Calu3 (cell line): ENCODE results near the gene TXK. TPM values are rescaled to one million over a fixed set of nuclear protein-coding genes. Genes with fewer than 3 reads are reported as not detected.

ENCODE experiments used
- BruUV-seq: library from RNA; stranded (reverse); fragments of 400-500 nt; replicated peaks from 2 replicates; lab custom pipeline; 2021; lab: Mats Ljungman, UMichigan
- CTCF ChIA-PET: fragments of 300-600 bp; sonication (Branson Sonifier 250); formaldehyde crosslinking; loops from one replicate; lab custom pipeline; 2022; ENCODE audit warnings: antibody characterized with exemption; lab: Charles Lee
- DNase-seq: peaks from one replicate; pipeline ENCODE4 v3.0.0; 2022
- H3K27ac Mint-ChIP-seq: one replicate; pipeline ENCODE4 v1.8.0; 2022; ENCODE audit warnings: mixed read lengths; ENCODE audit not compliant: unreplicated experiment
- H3K27me3 Mint-ChIP-seq: one replicate; pipeline ENCODE4 v1.8.0; 2022; ENCODE audit warnings: mixed read lengths; ENCODE audit not compliant: unreplicated experiment
- H3K36me3 Mint-ChIP-seq: one replicate; pipeline ENCODE4 v1.8.0; 2022; ENCODE audit warnings: mild to moderate bottlenecking, moderate library complexity, mixed read lengths; ENCODE audit not compliant: insufficient read depth, unreplicated experiment
- H3K4me1 Mint-ChIP-seq: one replicate; pipeline ENCODE4 v1.8.0; 2022; ENCODE audit warnings: mild to moderate bottlenecking, low read depth, mixed read lengths; ENCODE audit not compliant: unreplicated experiment
- H3K4me3 Mint-ChIP-seq: one replicate; pipeline ENCODE4 v1.8.0; 2022; ENCODE audit warnings: mild to moderate bottlenecking, low read depth, moderate library complexity, mixed read lengths; ENCODE audit not compliant: unreplicated experiment
- H3K9me3 Mint-ChIP-seq: one replicate; pipeline ENCODE4 v1.8.0; 2022; ENCODE audit warnings: low read depth, mixed read lengths; ENCODE audit not compliant: unreplicated experiment
- intact Hi-C: fragments of 100-400 bp; cut with micrococcal nuclease; formaldehyde crosslinking; loops from one replicate; pipeline ENCODE4 v1.10.0; 2022; ENCODE audit not compliant: unreplicated experiment
- total RNA-seq: library from RNA; stranded (reverse); gene quantifications from 2 replicates; pipeline ENCODE4 v1.2.3, GENCODE V29; 2022
- TF ChIP-seq, protein P1 (sequence below): fragments of 200-600 bp; IDR thresholded peaks from one replicate; pipeline ENCODE4 v1.8.0; 2022; ENCODE audit warnings: antibody characterized with exemption; ENCODE audit not compliant: unreplicated experiment

TXK gene
- total RNA-seq, 1 experiment from 2014 or later, result 2.8 TPM

DNA sequence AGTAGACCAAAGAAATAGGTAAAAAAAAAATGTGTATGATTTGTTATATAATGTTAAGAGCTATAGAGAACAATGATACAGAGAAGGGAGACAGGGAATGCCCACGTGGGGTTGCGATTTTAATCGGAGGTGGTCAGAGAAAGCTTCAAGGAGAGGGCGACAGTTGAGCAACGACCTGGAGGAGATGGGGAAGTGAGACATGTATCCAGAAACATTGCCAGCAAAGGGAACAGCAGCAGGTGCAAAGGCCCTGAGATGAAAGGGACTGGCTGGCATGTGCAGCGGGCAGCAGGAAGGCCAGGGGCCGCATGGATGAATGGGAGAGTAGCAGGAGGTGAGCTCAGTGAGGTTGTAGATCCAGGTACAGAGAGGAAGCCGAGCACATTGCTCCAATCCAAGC lies 84.6 kb downstream of the TXK start:
- no peak overlapping the region for H3K4me3 Mint-ChIP-seq
- H3K27me3 Mint-ChIP-seq, result no peaks in the 10 kb centered on the region
- TF ChIP-seq, protein P1, sequence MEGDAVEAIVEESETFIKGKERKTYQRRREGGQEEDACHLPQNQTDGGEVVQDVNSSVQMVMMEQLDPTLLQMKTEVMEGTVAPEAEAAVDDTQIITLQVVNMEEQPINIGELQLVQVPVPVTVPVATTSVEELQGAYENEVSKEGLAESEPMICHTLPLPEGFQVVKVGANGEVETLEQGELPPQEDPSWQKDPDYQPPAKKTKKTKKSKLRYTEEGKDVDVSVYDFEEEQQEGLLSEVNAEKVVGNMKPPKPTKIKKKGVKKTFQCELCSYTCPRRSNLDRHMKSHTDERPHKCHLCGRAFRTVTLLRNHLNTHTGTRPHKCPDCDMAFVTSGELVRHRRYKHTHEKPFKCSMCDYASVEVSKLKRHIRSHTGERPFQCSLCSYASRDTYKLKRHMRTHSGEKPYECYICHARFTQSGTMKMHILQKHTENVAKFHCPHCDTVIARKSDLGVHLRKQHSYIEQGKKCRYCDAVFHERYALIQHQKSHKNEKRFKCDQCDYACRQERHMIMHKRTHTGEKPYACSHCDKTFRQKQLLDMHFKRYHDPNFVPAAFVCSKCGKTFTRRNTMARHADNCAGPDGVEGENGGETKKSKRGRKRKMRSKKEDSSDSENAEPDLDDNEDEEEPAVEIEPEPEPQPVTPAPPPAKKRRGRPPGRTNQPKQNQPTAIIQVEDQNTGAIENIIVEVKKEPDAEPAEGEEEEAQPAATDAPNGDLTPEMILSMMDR, result no peak
- H3K4me1 Mint-ChIP-seq, result peaks cover 27% of the 10 kb centered on the region
- intact Hi-C loops, result no loop called here
- BruUV-seq, result no TSS peak
- CTCF ChIA-PET, result no interaction called here
- H3K27ac Mint-ChIP-seq, result no peak overlapping the region
- DNase-seq, result no peak
- H3K9me3 Mint-ChIP-seq, result no peaks in the 10 kb centered on the region
- H3K36me3 Mint-ChIP-seq, result no peaks in the 10 kb centered on the region

DNA sequence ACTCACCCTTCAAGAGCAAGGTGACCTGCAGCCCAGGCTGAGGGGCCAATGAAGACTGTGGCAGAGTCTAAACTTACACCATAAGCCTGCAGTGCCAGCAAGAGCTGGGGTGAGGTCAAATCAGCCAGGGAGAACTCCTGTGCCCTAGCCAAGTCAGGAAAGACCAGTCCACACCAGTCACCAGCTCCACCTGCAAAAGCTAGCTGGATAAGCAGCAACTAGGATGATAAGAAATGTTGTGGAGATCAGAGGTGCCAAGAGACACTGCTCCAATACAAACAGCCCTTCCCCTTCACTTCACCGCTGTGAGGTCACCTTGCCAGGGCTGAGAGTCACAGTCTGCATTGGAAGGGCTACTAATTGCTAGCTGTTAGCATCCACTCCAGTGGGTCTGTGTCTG lies 86.2 kb downstream of the TXK start:
- Mint-ChIP-seq H3K4me1 (peaks cover 34% of the 10 kb centered on the region), H3K27ac (no peak overlapping the region), H3K27me3 (no peaks in the 10 kb centered on the region), H3K9me3 (no peaks in the 10 kb centered on the region), H3K36me3 (no peaks in the 10 kb centered on the region), H3K4me3 (no peak overlapping the region)
- no TSS peak for BruUV-seq
- TF ChIP-seq, protein P1, result no peak
- CTCF ChIA-PET, result interaction anchor here (0.5 kb wide), 1 partner anchor 37 kb away, joined by 4 read pairs; no protein-coding TSS in a partner anchor
- no peak for DNase-seq
- intact Hi-C loops, result no loop called here

DNA sequence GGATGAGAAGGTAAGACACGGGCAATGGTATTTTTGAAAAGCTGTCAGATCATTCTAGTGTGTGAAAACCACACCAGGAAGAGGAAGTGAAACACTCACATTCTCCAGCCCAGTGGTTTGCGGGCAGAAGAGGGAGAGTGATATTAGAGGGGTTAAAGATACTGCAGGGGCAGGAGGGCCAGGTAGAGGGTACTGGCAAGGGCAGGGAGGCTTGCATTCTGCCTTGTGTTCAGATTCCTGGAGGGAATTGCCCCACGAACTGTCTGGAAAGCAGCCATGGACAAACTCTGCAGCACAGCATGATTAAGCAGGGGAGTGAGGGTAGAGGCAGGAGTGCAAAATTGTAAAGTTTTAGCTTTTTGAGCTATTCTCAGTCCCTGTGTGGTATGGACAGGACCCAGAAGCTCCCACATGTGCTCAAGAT lies 86.6 kb downstream of the TXK start:
- CTCF ChIA-PET, result no interaction called here
- no TSS peak for BruUV-seq
- Mint-ChIP-seq H3K4me1 (peaks cover 39% of the 10 kb centered on the region), H3K36me3 (no peaks in the 10 kb centered on the region), H3K4me3 (no peak overlapping the region), H3K9me3 (no peaks in the 10 kb centered on the region), H3K27ac (peak overlapping the region; percentile 57), H3K27me3 (no peaks in the 10 kb centered on the region)
- intact Hi-C loops, result no loop called here
- TF ChIP-seq, protein P1, result no peak
- no peak for DNase-seq

DNA sequence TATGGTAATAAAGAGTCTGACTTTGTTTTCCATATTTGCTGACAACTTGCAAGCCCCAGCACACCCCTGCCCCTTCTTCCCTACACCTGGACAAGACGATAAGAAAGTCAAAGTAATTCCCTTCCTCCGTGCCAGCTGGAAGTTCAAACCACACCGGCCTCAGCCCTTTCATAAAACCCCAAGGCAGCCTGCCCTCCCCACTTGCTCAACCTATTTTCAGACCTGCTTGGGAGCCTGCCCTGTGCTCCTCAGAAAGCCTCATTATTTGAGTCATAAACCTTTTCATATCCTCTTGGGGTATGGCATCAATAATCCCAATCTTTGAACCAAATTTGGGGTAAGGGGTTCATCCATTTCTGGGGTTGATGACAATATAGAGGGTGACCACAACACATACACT lies 88.0 kb downstream of the TXK start:
- BruUV-seq, result no TSS peak
- no peaks in the 10 kb centered on the region for H3K9me3 Mint-ChIP-seq
- no peak overlapping the region for H3K4me3 Mint-ChIP-seq
- TF ChIP-seq, protein P1, result no peak
- CTCF ChIA-PET, result no interaction called here
- H3K36me3 Mint-ChIP-seq, result no peaks in the 10 kb centered on the region
- H3K27ac Mint-ChIP-seq, result no peak overlapping the region
- no peaks in the 10 kb centered on the region for H3K27me3 Mint-ChIP-seq
- intact Hi-C loops, result no loop called here
- H3K4me1 Mint-ChIP-seq, result peaks cover 39% of the 10 kb centered on the region
- no peak for DNase-seq
